Measurements from ENCODE around the gene LKAAEAR1.

The LKAAEAR1 gene

DNA sequence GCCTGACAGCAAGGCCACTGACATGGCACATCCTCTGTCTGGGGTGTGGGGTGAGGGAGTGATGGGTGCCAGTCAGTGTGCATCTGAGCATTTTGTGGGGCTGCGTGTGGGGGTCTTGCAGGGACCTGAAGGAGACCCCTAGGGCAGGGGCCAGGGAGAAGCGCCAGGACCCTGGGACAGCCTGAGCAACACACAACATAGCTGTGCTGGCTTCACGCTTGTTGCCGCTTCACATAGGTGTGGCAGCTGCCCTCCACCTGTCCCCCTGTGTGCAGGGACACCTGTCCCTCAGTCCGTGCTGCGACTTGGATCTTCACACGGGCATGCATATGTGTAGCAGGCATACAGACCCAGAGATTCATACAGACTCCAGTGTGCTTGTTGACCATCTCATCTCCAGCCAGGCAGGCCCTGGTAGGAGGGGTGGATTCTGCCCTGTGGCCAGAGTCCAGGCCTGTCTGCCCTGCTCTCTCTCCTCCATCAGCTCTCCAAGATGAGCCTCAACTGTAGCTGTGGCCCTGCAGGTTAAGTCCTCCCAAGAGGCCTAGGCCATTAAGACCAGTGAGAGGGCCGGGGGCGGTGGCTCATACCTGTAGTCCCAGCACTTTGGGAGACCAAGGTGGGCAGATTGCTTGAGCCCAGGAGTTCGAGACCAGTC lies 26.3 kb upstream of the LKAAEAR1 start:
- no peak for DNase-seq

DNA sequence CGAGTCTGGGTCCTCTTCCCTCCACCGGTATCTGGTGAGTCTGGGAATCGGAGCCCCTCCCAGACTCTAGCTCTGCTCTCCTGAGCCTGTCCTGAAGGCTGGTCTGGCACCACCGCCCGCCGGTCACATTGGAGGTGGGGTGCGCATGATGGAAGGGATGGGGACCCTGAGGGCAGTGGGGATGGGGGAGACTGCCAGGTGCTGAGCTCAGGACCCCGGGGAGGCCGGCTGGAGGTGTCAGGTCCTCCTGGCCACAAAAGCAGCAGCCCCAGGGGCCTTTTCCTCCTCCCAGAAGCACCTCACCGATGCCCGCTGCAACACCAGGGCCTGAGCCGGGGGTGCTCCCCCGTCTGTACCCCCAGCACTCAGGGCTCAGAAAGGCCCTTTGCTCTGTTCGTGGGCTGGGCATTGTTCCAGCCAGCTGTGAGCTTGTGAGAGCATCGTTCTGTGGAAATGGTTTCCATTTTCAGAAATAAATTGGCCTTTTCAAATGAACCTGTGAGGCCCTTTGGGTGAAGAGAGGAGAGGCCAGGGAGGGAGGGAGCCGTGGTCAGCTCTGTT lies 25.7 kb upstream of the LKAAEAR1 start:
- DNase-seq = no peak

DNA sequence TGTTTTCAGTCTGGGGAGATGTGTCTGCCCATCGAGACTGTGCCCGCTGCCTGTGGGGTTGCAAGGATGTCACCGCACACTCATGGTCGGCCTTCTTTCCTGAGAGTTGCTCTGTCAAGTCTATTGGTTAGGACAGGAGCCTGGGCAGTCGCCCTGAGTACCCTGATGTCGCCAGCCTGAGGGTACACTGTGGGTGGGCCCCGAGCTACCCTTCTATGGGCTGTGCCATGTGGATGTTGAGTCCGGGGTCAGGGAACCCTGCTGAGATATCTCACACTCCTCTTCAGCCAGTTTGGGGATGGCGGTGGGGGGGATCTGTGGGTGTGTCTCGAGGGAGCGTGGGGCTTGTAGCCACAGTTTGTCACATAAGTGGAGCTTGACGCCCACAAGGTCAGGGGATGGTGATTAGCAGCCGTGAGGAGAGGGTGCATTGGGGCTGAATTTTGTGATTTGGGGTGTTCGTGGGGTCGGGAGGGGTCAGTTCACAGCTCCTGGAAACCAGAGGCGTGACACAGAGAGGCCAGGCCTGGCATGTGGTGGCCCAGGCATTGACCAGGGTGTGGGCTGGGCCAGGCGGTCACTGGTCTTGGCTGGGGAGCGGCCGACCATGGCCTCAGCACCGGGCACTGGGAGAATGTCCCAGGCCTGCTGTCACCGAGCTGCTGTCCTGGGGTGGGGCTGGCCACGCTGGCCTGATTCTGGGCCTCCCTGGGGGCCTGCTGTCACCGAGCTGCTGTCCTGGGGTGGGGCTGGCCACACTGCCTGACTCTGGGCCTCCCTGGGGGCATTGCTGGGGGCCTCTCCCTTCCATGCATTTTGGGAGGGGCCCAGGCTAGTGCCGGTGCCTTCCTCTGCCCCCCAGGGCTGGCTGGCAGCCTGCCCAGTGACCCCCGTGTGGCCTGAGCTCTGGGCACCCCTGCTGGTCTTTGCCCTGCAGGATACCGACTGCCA lies 24.8 kb upstream of the LKAAEAR1 start:
- DNase-seq = no peak

DNA sequence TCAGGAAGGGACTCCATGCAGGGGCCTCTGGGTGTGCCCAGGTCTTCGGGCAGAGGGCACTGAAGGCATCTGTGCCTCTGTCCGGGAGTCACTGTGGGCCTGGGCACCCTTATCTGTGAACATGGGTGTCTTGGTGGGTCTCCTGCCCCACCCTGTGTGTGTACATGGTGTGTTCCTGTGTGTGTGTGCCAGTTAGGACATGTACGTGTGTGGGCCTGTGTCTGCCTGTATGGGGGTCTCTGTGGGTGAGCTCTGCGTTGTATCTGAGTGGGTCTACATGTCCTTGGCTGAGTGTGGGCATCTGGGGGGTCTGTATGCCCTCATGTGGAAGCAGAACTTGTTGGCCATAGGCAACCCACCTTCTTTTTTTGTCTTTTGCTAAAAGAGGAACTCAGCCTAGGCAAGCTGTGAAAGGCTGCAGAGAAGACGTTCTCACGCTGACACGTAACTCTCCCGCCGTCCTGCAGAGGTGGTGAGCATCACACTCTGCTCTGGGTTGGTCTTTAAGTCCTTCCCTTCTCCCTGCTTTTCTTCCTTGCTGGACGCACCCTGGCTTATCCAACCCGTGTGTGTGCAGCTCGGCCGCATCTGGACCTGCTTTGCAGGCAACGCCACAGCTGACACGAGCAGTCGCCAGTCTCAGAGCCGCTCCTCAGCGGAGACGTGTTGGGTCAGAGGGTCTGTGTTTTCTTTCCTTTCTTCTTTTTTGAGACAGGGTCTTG lies 23.7 kb upstream of the LKAAEAR1 start:
- no peak for DNase-seq

DNA sequence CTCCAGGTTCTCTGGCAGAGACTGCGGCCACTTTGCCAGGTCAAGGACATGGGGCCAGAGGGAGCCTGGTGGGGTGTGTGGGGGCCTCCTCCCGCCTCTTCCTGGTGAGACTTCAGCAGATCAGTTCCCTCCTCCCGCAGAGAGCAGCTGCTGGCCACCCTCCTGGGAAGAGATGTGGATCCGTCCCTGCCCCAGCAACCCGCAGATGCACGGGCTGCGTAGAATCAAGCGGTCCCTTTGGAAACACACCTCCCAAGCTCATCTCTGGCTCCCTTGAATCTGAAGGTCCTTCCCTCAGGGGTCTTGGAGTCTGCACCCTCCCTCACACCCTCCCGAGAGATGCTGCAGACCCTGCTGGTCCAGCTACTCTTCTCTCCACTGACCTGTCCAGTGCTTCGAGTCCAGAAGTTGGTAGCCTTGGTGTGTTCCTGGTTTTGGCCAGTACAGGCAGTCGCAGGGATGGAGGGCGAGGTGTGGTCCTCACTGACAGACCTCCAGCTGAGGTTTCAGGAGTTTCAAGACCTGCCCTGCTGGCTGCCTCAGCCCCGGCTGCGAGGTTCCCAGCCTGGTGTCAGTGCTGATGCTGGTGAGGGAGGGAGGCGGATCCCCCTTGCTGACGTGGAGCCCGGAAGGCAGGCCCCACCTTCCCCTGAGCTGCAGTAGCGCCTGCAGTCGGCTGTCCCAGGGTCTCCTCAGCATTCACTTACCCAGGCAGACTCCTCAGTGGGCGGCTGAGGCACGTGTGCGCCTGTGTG lies 23.0 kb upstream of the LKAAEAR1 start, which contains the start of gene NPBWR2:
TSS of gene NPBWR2 (minus strand) at position 585 of the 755 bp plus-strand sequence. CDS start 734 bp downstream, outside the sequence.
- no peak for DNase-seq

DNA sequence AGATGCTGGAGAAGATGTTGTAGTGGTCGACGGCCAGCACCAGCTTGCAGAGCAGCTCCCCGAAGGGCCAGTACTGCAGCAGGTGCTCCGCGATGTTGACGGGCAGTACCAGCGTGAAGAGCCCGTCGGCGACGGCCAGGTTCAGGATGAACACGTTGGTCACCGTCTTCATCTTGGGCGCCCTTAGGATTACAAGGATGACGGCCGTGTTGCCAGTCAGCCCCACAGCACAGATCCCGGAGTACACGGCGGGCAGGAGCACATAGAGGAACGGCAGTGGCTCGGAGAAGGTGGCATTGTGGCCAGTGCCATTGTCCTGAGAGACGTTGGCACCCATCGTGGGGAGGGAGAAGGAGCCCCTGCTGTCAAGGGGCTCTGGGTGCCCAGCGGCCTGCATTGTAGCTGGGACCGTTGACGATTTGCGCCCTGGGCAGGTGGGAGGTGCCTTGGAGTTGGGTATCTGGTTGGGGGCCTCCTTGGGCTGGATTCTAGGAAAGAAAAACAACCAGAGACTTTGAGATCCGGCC lies 22.3 kb upstream of the LKAAEAR1 start:
- no peak for DNase-seq

- no peak for DNase-seq
Observed at GRCh38 chr20:64105846-64106434, 21.7 kb upstream of the LKAAEAR1 start.

DNA sequence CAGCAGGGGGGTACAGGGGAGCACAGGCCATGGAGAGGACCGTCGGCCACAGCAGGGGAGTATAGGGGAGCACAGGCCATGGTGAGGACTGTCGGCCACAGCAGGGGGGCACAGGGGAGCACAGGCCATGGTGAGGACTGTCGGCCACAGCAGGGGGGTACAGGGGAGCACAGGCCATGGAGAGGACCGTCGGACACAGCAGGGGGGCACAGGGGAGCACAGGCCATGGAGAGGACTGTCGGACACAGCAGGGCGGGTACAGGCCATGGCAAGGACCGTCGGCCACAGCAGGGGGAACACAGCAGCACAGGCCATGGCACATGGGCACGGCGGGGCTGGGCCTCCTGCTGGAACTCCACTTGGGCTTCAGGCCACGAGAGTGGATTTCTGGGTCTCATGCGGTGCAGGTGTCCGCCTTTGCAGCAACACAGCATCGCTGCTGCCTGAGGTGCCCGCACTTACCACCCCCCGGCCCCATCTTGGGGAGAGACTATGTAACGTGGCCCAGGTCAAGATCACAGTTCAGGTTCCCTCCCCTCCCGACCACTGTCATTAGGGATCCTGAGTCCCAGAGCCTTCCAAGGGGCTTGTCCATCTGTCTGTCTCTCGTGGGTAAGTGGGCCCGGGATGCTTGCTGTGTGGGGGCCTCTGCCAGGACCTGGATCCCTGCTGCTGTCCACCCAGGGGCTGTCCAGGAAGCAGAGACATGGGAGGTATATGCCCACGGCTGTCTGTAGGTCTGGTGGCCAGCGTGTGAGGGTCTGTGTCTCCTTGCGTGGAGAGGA lies 20.7 kb upstream of the LKAAEAR1 start:
- DNase-seq = no peak

DNA sequence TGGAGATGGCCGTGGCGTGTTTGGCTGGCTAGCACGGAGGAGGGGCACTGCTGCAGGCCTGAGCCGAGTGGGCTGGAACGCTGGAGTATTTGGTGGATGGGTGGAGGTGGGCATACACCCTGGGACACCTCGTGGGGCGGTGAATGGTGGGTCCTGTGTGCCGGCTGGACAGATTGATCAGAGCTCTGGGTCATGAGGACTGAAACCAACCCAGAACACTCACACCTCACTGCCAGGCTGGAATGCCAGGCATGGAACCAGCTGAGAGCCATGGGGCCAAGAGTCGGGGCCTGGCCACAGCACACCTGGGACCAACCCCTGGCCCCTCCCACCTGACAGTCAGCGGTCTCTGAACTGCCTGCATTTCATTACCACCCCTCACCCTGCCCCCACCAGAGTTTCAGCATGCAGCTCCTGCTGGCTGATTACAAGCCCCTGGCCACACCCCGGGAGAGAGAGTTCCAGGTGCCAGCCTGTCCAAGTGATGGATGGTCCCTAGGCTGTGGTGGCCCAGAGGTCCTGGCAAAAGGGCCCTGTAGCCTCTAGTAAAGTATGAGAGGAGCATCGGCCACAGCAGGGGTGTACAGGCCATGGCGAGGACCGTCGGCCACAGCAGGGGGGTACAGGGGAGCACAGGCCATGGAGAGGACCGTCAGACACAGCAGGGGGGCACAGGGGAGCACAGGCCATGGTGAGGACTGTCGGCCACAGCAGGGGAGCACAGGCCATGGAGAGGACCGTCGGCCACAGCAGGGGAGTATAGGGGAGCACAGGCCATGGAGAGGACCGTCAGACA lies 19.9 kb upstream of the LKAAEAR1 start:
- DNase-seq = no peak

GRCh38 chr20:64102647-64103354 lies 18.6 kb upstream of the LKAAEAR1 start:
- DNase-seq = peak; percentile 41

DNA sequence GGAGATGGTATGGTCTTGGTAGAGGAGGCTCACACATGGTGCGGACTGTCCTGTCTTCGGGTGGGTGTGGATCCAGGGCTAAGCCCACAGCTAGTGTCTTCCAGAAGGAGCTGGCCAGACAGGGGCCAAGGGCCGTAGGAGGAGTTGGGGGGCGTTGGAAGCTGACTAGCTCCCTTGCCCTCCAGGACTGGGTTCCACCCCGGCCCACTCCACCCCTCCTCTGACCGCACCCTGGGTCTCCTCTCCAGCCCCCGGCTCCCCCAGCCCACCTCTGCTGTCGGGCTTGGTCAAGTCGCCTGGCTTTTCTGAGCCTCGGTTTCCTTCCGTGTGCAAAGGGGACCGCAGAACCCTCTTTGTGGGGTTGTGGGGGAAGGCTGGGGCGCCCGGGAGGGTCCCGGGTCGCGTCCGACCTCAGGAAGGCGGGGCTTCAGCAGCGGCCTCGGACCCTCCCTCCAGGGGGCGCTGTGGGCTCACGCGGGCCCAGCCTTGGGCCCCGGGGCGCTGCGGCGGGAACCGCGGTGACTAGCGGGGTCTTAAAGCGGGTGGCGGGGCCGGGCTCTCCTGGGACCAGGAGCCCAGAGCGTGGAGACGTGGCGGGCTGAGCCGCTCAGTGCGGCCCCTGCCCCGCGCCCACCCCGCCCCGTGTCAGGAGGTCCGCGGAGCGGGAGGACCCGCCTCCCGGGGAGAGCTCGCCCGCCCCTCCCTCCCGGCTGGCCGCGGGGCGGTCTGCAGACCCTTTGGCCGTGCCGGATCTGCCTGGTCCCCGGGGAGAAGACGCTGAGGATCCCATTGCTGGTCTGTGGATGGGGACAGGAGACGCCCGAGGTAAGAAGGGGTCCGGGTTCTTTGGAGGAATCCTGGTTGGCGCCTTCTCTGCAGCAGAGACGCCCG lies 17.8 kb upstream of the LKAAEAR1 start:
- no peak for DNase-seq

GRCh38 chr20:64100946-64101688 lies 16.9 kb upstream of the LKAAEAR1 start:
- no peak for DNase-seq

DNA sequence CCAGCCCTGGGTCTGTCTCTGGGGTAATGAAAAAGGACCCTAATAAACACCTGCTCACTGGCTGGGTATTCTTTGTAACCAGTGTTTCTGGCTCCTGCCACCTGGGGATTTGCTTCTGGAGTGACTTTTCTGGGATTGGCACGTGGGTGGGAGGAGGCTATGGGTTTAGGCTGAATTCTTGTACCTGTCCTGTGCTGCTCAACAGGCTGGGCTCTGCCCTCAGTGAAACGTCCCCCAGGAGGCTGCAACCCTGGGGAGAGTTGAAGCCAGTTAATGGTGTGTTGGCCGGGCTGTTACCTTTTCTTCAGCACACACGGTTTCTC lies 16.3 kb upstream of the LKAAEAR1 start:
- no peak for DNase-seq

GRCh38 chr20:64099880-64100565 lies 15.8 kb upstream of the LKAAEAR1 start:
- no peak for DNase-seq

- no peak for DNase-seq
Observed at GRCh38 chr20:64099086-64099786, 15.0 kb upstream of the LKAAEAR1 start.

DNA sequence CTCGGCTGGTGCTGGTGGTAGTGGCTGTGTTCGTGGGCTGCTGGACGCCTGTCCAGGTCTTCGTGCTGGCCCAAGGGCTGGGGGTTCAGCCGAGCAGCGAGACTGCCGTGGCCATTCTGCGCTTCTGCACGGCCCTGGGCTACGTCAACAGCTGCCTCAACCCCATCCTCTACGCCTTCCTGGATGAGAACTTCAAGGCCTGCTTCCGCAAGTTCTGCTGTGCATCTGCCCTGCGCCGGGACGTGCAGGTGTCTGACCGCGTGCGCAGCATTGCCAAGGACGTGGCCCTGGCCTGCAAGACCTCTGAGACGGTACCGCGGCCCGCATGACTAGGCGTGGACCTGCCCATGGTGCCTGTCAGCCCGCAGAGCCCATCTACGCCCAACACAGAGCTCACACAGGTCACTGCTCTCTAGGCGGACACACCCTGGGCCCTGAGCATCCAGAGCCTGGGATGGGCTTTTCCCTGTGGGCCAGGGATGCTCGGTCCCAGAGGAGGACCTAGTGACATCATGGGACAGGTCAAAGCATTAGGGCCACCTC lies 14.3 kb upstream of the LKAAEAR1 start:
- DNase-seq = no peak
